ENCODE measurements around the gene PTPRO. TPM values are rescaled to one million over a fixed set of nuclear protein-coding genes. Genes with fewer than 3 reads are reported as not detected.
A peak's percentile ranks its signal among the peaks of the same experiment; 100 is the strongest.

PTPRO gene
- total RNA-seq, 1 donor from 2014 or later, result 0.49 TPM

- TF ChIP-seq POLR2AphosphoS5 (IDR thresholded peaks at IDR 0.05; ENCODE audit: insufficient read depth in 1 of 2, low read depth in 1 of 2) (no peak), CTCF (IDR thresholded peaks at IDR 0.05) (no peak), POLR2A (IDR thresholded peaks at IDR 0.05) (no peak)
- no peaks in the 10 kb centered on the region for H3K27me3 ChIP-seq
- H3K36me3 ChIP-seq, result no peaks in the 10 kb centered on the region
- intact Hi-C loops (cut with DNase I), result no loop called here
- no peak for DNase-seq (ENCODE audit: extremely low spot score in 2 of 2)
- no peaks in the 10 kb centered on the region for H3K4me1 ChIP-seq
- no peak overlapping the region for H3K27ac ChIP-seq
- no peaks in the 10 kb centered on the region for H3K9me3 ChIP-seq
- H3K4me3 ChIP-seq, result no peak overlapping the region
Observed at GRCh38 chr12:15505616-15506015, 183.3 kb downstream of the PTPRO start.

- Histone ChIP-seq H3K36me3 (no peaks in the 10 kb centered on the region), H3K4me3 (no peak overlapping the region)
- intact Hi-C loops (cut with DNase I), result no loop called here
Observed at GRCh38 chr12:15515010-15515409, 192.7 kb downstream of the PTPRO start.

GRCh38 chr12:15520083-15520482 is 197.8 kb downstream of the PTPRO start:
- Histone ChIP-seq H3K27ac (no peak overlapping the region), H3K36me3 (no peaks in the 10 kb centered on the region), H3K4me1 (no peaks in the 10 kb centered on the region), H3K4me3 (no peak overlapping the region), H3K27me3 (no peaks in the 10 kb centered on the region), H3K9me3 (no peaks in the 10 kb centered on the region)
- intact Hi-C loops (cut with DNase I), result loop anchor here (5.0 kb wide), 1 partner anchor 243 kb away; no protein-coding TSS in a partner anchor
- no peak for DNase-seq (ENCODE audit: extremely low spot score in 2 of 2)
- TF ChIP-seq POLR2AphosphoS5 (IDR thresholded peaks at IDR 0.05; ENCODE audit: insufficient read depth in 1 of 2, low read depth in 1 of 2) (no peak), POLR2A (IDR thresholded peaks at IDR 0.05) (no peak), CTCF (IDR thresholded peaks at IDR 0.05) (no peak)

More at GRCh38 chr12:15515010-15515409, 192.7 kb downstream of the PTPRO start:
- Histone ChIP-seq H3K9me3 (no peaks in the 10 kb centered on the region), H3K27ac (no peak overlapping the region), H3K4me1 (no peaks in the 10 kb centered on the region), H3K27me3 (no peaks in the 10 kb centered on the region)
- TF ChIP-seq CTCF (IDR thresholded peaks at IDR 0.05) (no peak), POLR2A (IDR thresholded peaks at IDR 0.05) (no peak), POLR2AphosphoS5 (IDR thresholded peaks at IDR 0.05; ENCODE audit: insufficient read depth in 1 of 2, low read depth in 1 of 2) (no peak)
- no peak for DNase-seq (ENCODE audit: extremely low spot score in 2 of 2)

- H3K27ac ChIP-seq, result no peak overlapping the region
- no peaks in the 10 kb centered on the region for H3K27me3 ChIP-seq
- no peaks in the 10 kb centered on the region for H3K4me1 ChIP-seq
- H3K9me3 ChIP-seq, result no peaks in the 10 kb centered on the region
- intact Hi-C loops (cut with DNase I), result loop anchor here (5.0 kb wide), 1 partner anchor 244 kb away; no protein-coding TSS in a partner anchor
- TF ChIP-seq CTCF (IDR thresholded peaks at IDR 0.05) (no peak), POLR2AphosphoS5 (IDR thresholded peaks at IDR 0.05; ENCODE audit: insufficient read depth in 1 of 2, low read depth in 1 of 2) (no peak), POLR2A (IDR thresholded peaks at IDR 0.05) (no peak)
- no peak for DNase-seq (ENCODE audit: extremely low spot score in 2 of 2)
- no peak overlapping the region for H3K4me3 ChIP-seq
- no peaks in the 10 kb centered on the region for H3K36me3 ChIP-seq
Observed at GRCh38 chr12:15520844-15521243, 198.5 kb downstream of the PTPRO start.

- intact Hi-C loops (cut with DNase I), result loop anchor here (5.0 kb wide), 1 partner anchor 245 kb away; no protein-coding TSS in a partner anchor
- no peaks in the 10 kb centered on the region for H3K36me3 ChIP-seq
- no peaks in the 10 kb centered on the region for H3K4me1 ChIP-seq
Observed at GRCh38 chr12:15522574-15523187, 200.4 kb downstream of the PTPRO start.

More at GRCh38 chr12:15522574-15523187, 200.4 kb downstream of the PTPRO start:
- Histone ChIP-seq H3K27ac (no peak overlapping the region), H3K4me3 (no peak overlapping the region), H3K27me3 (no peaks in the 10 kb centered on the region), H3K9me3 (no peaks in the 10 kb centered on the region)
- TF ChIP-seq POLR2AphosphoS5 (IDR thresholded peaks at IDR 0.05; ENCODE audit: insufficient read depth in 1 of 2, low read depth in 1 of 2), result peak in 1 of 2 donors; percentile 31
- TF ChIP-seq POLR2A (IDR thresholded peaks at IDR 0.05), result no peak
- TF ChIP-seq CTCF (IDR thresholded peaks at IDR 0.05), result peak in 1 of 3 experiments; percentile 35
- DNase-seq (ENCODE audit: extremely low spot score in 2 of 2), result no peak
